Mesothelial cell of epicardium (in vitro differentiated cells): Measurements from ENCODE around the gene DSTN. TPM values are rescaled to one million over a fixed set of nuclear protein-coding genes. Genes with fewer than 3 reads are reported as not detected.

Experiments
- DNase-seq, 2 experiments: peaks; one replicate each; pipeline ENCODE4 v3.0.0; 2021; ENCODE audit warnings: low spot score in 2 of 2; ENCODE audit not compliant: unreplicated experiment in 2 of 2
- H3K27ac Mint-ChIP-seq: 2 replicates; pipeline ENCODE4 v1.8.0; 2021; ENCODE audit warnings: mixed read lengths
- H3K27me3 Mint-ChIP-seq: 2 replicates; pipeline ENCODE4 v1.8.0; 2021; ENCODE audit warnings: low read depth, mixed read lengths
- H3K36me3 Mint-ChIP-seq: 2 replicates; pipeline ENCODE4 v1.8.0; 2021; ENCODE audit warnings: mixed read lengths
- H3K4me1 Mint-ChIP-seq: 2 replicates; pipeline ENCODE4 v1.8.0; 2021; ENCODE audit warnings: mixed read lengths
- H3K4me3 Mint-ChIP-seq: 2 replicates; pipeline ENCODE4 v1.8.0; 2021; ENCODE audit warnings: mild to moderate bottlenecking, moderate library complexity, mixed read lengths
- H3K9me3 Mint-ChIP-seq: 2 replicates; pipeline ENCODE4 v1.8.0; 2021; ENCODE audit warnings: mixed read lengths
- total RNA-seq: library from RNA; stranded (reverse); gene quantifications from 3 replicates; pipeline ENCODE4 v1.2.1, GENCODE V29; 2021
- TF ChIP-seq, protein P1 (sequence below): fragments of 200-600 bp; sonication (generic); IDR thresholded peaks from one replicate; pipeline ENCODE4 v1.5.0; 2021; ENCODE audit warnings: antibody characterized with exemption; ENCODE audit not compliant: unreplicated experiment

Gene DSTN
- total RNA-seq, 1 donor from 2014 or later = 192 TPM

DNA sequence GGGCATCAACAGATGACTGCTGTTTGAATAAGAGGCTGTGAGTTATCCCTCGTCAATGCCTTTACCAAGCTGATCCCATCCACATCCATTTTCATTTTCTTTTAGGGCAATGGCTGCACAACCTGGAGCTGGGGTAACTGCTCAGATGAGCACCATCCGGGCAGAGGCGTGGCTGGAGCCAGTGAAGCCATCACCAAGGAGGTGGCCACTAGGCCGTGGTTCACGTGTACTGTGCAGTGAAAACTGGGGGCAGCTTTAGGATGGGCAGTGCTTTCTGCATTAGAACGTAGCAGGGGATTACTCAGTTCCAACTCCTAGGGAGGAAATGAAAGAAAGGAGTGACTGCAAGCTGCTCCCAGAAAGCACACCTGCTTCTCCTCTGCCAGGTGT lies 60.9 kb downstream of the DSTN start:
- H3K4me3 Mint-ChIP-seq = no peak overlapping the region

DNA sequence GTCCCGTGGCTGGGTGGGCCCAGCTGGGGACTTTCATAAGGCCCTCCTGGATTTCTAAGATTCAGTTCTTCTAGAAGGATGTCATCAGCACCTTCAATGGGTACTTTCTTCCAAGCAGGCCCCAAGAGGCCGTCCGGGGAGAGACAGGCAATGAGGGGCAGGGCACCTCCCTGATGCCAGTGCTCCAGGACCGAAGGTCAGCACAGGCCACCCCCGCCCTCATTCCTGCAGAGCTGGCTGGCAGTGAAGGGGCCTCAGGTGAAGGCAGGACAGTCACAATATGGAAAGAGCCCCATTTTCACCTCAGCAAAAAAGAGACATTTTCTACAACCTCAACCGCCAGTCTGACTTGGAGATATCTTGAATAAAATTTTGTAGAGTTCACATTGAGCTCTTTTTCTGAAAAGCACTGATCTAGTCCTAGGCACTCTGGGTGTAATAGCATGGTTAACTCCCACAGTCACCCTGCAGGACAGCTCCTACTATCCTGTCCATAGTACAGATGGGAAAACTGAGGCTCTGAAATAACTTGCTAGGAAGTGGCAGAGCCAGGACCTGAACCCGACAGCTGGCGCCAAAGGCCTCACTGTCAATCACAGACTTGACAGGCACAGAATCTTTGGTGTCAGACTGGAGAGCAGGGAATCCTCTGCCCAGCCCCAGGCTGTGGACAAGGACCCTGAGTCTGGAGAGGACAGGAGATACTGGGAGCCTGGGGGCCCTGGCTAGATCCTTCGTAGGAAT lies 61.9 kb downstream of the DSTN start:
- no peak for DNase-seq
- no peaks in the 10 kb centered on the region for H3K9me3 Mint-ChIP-seq
- peaks cover 40% of the 10 kb centered on the region for H3K36me3 Mint-ChIP-seq
- no peaks in the 10 kb centered on the region for H3K4me1 Mint-ChIP-seq
- no peaks in the 10 kb centered on the region for H3K27me3 Mint-ChIP-seq
- no peak overlapping the region for H3K4me3 Mint-ChIP-seq
- TF ChIP-seq, protein P1, sequence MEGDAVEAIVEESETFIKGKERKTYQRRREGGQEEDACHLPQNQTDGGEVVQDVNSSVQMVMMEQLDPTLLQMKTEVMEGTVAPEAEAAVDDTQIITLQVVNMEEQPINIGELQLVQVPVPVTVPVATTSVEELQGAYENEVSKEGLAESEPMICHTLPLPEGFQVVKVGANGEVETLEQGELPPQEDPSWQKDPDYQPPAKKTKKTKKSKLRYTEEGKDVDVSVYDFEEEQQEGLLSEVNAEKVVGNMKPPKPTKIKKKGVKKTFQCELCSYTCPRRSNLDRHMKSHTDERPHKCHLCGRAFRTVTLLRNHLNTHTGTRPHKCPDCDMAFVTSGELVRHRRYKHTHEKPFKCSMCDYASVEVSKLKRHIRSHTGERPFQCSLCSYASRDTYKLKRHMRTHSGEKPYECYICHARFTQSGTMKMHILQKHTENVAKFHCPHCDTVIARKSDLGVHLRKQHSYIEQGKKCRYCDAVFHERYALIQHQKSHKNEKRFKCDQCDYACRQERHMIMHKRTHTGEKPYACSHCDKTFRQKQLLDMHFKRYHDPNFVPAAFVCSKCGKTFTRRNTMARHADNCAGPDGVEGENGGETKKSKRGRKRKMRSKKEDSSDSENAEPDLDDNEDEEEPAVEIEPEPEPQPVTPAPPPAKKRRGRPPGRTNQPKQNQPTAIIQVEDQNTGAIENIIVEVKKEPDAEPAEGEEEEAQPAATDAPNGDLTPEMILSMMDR = no peak
- no peak overlapping the region for H3K27ac Mint-ChIP-seq

More for the DNA sequence above, 60.9 kb downstream of the DSTN start:
- DNase-seq = no peak
- Mint-ChIP-seq H3K27me3 (no peaks in the 10 kb centered on the region), H3K27ac (no peak overlapping the region), H3K9me3 (no peaks in the 10 kb centered on the region), H3K4me1 (no peaks in the 10 kb centered on the region), H3K36me3 (peaks cover 42% of the 10 kb centered on the region)
- TF ChIP-seq, protein P1 = no peak

DNA sequence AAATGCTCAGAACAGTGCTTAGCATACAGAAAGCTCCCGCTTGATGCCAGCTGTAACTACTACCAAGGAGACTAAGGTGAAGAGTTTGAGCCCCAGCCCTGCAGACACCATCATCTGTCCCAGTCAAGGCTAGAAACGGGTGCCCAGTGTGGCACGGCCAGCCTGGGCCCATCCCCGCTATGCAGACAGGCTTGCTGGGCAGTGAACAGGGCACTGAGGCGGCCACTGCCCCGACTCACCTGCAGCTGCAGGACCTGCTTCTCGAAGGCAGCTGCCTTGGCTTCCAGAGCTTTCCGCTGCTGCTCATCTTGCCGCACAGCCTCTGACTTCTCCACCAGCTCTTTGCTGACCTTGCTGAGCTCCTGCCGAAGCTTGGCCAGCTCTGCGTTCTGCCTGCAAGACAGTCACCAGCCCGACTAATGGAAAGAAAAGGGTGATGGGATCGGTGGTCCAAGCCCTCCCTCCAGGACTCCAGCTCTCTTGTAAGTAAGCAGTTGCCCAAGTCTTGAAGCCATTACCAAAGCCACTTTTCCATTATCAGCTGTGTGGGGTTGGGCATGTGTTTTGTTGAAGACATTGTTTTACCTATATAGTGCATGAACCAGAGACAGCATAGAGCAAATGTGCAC lies 63.5 kb downstream of the DSTN start:
- H3K4me3 Mint-ChIP-seq = no peak overlapping the region
- H3K4me1 Mint-ChIP-seq = no peaks in the 10 kb centered on the region
- TF ChIP-seq, protein P1 = no peak
- no peak for DNase-seq
- no peaks in the 10 kb centered on the region for H3K27me3 Mint-ChIP-seq
- H3K9me3 Mint-ChIP-seq = no peaks in the 10 kb centered on the region
- H3K36me3 Mint-ChIP-seq = peaks cover 35% of the 10 kb centered on the region
- no peak overlapping the region for H3K27ac Mint-ChIP-seq

DNA sequence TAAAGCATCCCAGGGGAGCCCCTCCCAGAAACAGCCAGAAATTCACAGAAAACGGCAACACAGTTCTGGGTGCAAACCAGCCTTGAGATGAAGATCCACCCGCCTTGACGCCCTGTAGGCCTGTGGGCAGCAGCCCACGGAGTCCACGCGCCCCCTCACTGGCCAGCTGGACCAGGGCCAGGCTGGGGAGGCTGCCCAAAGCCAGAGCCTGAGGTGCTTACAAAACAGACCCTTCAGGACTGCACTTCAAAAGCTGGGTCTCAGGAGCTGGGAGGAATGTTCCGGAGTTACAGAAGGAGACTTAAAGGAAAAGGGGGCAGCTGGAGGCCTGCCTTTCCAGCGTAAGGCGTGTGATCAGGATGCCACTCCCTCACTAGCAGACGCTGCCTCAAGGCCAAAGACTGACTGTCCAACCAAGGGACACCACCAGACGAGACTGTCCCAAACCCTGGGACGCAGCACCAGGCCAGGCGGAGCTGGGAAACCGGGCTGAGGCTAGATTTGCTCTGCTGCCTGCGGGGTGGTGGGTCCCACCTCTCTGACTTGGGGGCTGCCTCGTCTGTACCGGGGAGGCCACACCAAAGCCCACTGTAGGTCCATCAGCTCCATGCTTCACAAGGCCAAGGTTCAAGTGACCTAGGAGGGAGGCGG lies 64.1 kb downstream of the DSTN start:
- no peaks in the 10 kb centered on the region for H3K9me3 Mint-ChIP-seq
- no peak overlapping the region for H3K4me3 Mint-ChIP-seq
- no peaks in the 10 kb centered on the region for H3K4me1 Mint-ChIP-seq
- peaks cover 30% of the 10 kb centered on the region for H3K36me3 Mint-ChIP-seq
- H3K27me3 Mint-ChIP-seq = no peaks in the 10 kb centered on the region
- H3K27ac Mint-ChIP-seq = no peak overlapping the region
- DNase-seq = no peak
- TF ChIP-seq, protein P1 = no peak

DNA sequence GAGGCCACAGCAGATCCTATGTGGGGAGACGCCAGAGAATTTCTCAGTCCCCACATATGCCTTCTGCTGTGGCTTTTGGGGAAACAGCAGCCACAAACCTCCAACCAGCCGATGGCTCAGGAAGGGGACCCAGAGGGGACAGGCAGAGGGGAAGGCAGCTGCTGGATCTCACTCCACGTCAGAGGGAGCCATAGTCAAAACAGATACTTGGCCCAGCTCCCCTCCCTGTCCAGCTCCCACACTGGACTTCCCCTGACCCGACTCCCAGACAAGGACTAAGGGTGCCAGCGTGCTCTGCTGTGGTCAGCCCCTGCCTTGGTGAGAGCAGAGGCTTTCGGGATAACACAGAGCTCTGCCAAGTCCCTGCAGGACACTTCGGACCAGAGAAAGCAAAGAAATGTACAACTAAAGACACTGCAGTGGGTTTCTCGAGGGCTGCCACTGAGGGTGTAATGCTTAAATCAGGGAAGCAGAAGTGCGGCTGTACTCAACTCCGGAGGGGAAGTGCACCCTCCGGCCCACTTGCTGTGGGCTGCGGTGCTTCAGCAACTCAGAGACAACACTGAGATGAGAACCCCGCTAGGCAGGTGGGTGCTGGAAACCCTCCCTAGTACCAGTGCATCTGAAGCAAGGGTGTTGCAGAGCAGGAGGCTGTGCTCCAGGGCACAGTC lies 64.9 kb downstream of the DSTN start:
- no peaks in the 10 kb centered on the region for H3K27me3 Mint-ChIP-seq
- H3K9me3 Mint-ChIP-seq = no peaks in the 10 kb centered on the region
- no peak overlapping the region for H3K27ac Mint-ChIP-seq
- TF ChIP-seq, protein P1 = no peak
- peaks cover 30% of the 10 kb centered on the region for H3K36me3 Mint-ChIP-seq
- H3K4me1 Mint-ChIP-seq = no peaks in the 10 kb centered on the region
- H3K4me3 Mint-ChIP-seq = no peak overlapping the region
- no peak for DNase-seq
